Stimulated activated CD8-positive, alpha-beta memory T cell treated with anti-CD3 and anti-CD28 coated beads, Interleukin-7, amount 100 ng/mL, for 24 hours (primary cell): ENCODE results near the gene CPNE2.

Experiments
- DNase-seq: peaks from one replicate; pipeline ENCODE4 v3.0.0-alpha.2; 2020; ENCODE audit warnings: low read depth

CPNE2 gene

GRCh38 chr16:57123974-57124674 is 31.7 kb downstream of the CPNE2 start:
- DNase-seq = no peak

GRCh38 chr16:57125376-57125775 is 33.0 kb downstream of the CPNE2 start:
- no peak for DNase-seq

GRCh38 chr16:57125969-57126368 is 33.6 kb downstream of the CPNE2 start:
- DNase-seq = no peak

- DNase-seq = no peak
Measured at GRCh38 chr16:57126411-57126810, 34.0 kb downstream of the CPNE2 start.

- no peak for DNase-seq
Measured at GRCh38 chr16:57127037-57127763, 34.8 kb downstream of the CPNE2 start.

GRCh38 chr16:57127836-57128235 is 35.5 kb downstream of the CPNE2 start:
- no peak for DNase-seq

GRCh38 chr16:57128771-57129389 is 36.5 kb downstream of the CPNE2 start:
- no peak for DNase-seq

GRCh38 chr16:57130950-57131321 is 38.6 kb downstream of the CPNE2 start:
- no peak for DNase-seq

GRCh38 chr16:57131351-57131970 is 39.1 kb downstream of the CPNE2 start:
- DNase-seq = no peak

GRCh38 chr16:57132470-57132869 is 40.1 kb downstream of the CPNE2 start:
- DNase-seq = no peak

- DNase-seq = no peak
Measured at GRCh38 chr16:57133031-57133430, 40.6 kb downstream of the CPNE2 start.

- DNase-seq = no peak
Measured at GRCh38 chr16:57133886-57134285, 41.5 kb downstream of the CPNE2 start.

- DNase-seq = no peak
Measured at GRCh38 chr16:57134982-57135381, 42.6 kb downstream of the CPNE2 start.

GRCh38 chr16:57137043-57137442 is 44.7 kb downstream of the CPNE2 start:
- DNase-seq = no peak

GRCh38 chr16:57137566-57138273 is 45.3 kb downstream of the CPNE2 start:
- no peak for DNase-seq

GRCh38 chr16:57138281-57138935 is 46.0 kb downstream of the CPNE2 start:
- DNase-seq = no peak

GRCh38 chr16:57140931-57141668 is 48.7 kb downstream of the CPNE2 start:
- no peak for DNase-seq

- no peak for DNase-seq
Measured at GRCh38 chr16:57141822-57142631, 49.6 kb downstream of the CPNE2 start.

- no peak for DNase-seq
Measured at GRCh38 chr16:57143149-57143921, 51.0 kb downstream of the CPNE2 start.
